Neuronal stem cell (in vitro differentiated cells): Measurements from ENCODE around the gene RASIP1.
"Not testable (repeated sequence)": the region's sequence is repeated elsewhere in the genome, so short reads cannot be mapped to it uniquely, and the experiment has no call there.

ENCODE experiments used
- DNase-seq: peaks from one replicate; pipeline ENCODE4 v3.0.0-alpha.2; 2013; ENCODE audit warnings: low spot score
- H2AFZ ChIP-seq: one replicate; pipeline ENCODE4 v1.6.1; 2013; ENCODE audit warnings: mild to moderate bottlenecking, low read length, inconsistent platforms
- H2AK5ac ChIP-seq: 2 replicates; pipeline ENCODE4 v1.6.1; 2013; ENCODE audit warnings: low read depth, mild to moderate bottlenecking, inconsistent platforms, low read length, moderate library complexity, mixed read lengths
- H2BK120ac ChIP-seq: 2 replicates; pipeline ENCODE4 v1.6.1; 2013; ENCODE audit warnings: low read depth, mild to moderate bottlenecking, inconsistent platforms, low read length, moderate library complexity, mixed read lengths
- H2BK12ac ChIP-seq: one replicate; pipeline ENCODE4 v1.6.1; 2013; ENCODE audit warnings: low read length, inconsistent platforms
- H2BK15ac ChIP-seq: 2 replicates; pipeline ENCODE4 v1.6.1; 2013; ENCODE audit warnings: mild to moderate bottlenecking, low read length, inconsistent platforms, mixed read lengths
- H2BK5ac ChIP-seq: one replicate; pipeline ENCODE4 v1.6.1; 2013; ENCODE audit warnings: inconsistent platforms, mild to moderate bottlenecking, low read length, moderate library complexity
- H3K14ac ChIP-seq: one replicate; pipeline ENCODE4 v1.6.1; 2013; ENCODE audit warnings: low read length, inconsistent platforms
- H3K18ac ChIP-seq: 2 replicates; pipeline ENCODE4 v1.6.1; 2013; ENCODE audit warnings: low read length, inconsistent platforms
- H3K23ac ChIP-seq: 2 replicates; pipeline ENCODE4 v1.6.1; 2013; ENCODE audit warnings: low read depth, mild to moderate bottlenecking, mixed read lengths, low read length, inconsistent platforms; ENCODE audit not compliant: poor library complexity
- H3K27ac ChIP-seq: replicated peaks from 3 replicates; pipeline ENCODE4 v1.5.1; 2013; ENCODE audit warnings: low read length, inconsistent platforms
- H3K27me3 ChIP-seq, 3 experiments: 2 replicates each; pipeline ENCODE4 v1.6.1; 2013; ENCODE audit warnings: low read length in 3 of 3, mild to moderate bottlenecking in 2 of 3, inconsistent platforms in 1 of 3, low read depth in 1 of 3, mixed read lengths in 1 of 3, moderate library complexity in 1 of 3; ENCODE audit not compliant: control insufficient read depth in 3 of 3, insufficient read depth in 3 of 3
- H3K36me3 ChIP-seq, 2 donors: replicated peaks in 1 of 2; 2 replicates each; pipeline ENCODE4 v1.6.1; 2013; ENCODE audit warnings: low read length in 2 of 2; ENCODE audit not compliant: control insufficient read depth in 2 of 2, insufficient read depth in 2 of 2
- H3K4ac ChIP-seq: 2 replicates; pipeline ENCODE4 v1.6.1; 2013; ENCODE audit warnings: inconsistent platforms, mild to moderate bottlenecking, low read length, moderate library complexity
- H3K4me1 ChIP-seq, 2 donors: 1 replicate in 1 of 2; 2 replicates in 1 of 2; pipeline ENCODE4 v1.6.1; 2013; ENCODE audit warnings: low read length in 2 of 2, low read depth in 1 of 2; ENCODE audit not compliant: control insufficient read depth in 2 of 2, insufficient read depth in 1 of 2
- H3K4me2 ChIP-seq: one replicate; pipeline ENCODE4 v1.6.1; 2013; ENCODE audit warnings: mild to moderate bottlenecking, low read length, inconsistent platforms; ENCODE audit not compliant: insufficient read depth, poor library complexity, severe bottlenecking
- H3K4me3 ChIP-seq, 2 donors: 2 replicates each; pipeline ENCODE4 v1.5.1; 2013; ENCODE audit warnings: low read length in 2 of 2, mild to moderate bottlenecking in 2 of 2, inconsistent platforms in 1 of 2, moderate library complexity in 1 of 2
- H3K79me1 ChIP-seq: one replicate; pipeline ENCODE4 v1.6.1; 2013; ENCODE audit warnings: low read depth, mild to moderate bottlenecking, inconsistent platforms, low read length, moderate library complexity
- H3K9ac ChIP-seq: one replicate; pipeline ENCODE4 v1.6.1; 2013; ENCODE audit warnings: mild to moderate bottlenecking, low read depth, low read length, inconsistent platforms; ENCODE audit not compliant: poor library complexity
- H3K9me3 ChIP-seq, 2 donors: replicated peaks in 1 of 2; 2 replicates each; pipeline versions ENCODE3 to v1.6.1; 2013; ENCODE audit warnings: low read length in 2 of 2, mild to moderate bottlenecking in 2 of 2, inconsistent platforms in 1 of 2, low read depth in 1 of 2, mixed read lengths in 1 of 2, moderate library complexity in 1 of 2; ENCODE audit not compliant: control insufficient read depth in 2 of 2, insufficient read depth in 1 of 2
- H4K8ac ChIP-seq: one replicate; pipeline ENCODE4 v1.6.1; 2013; ENCODE audit warnings: low read depth, mild to moderate bottlenecking, inconsistent platforms, low read length, moderate library complexity
- H4K91ac ChIP-seq: one replicate; pipeline ENCODE4 v1.6.1; 2013; ENCODE audit warnings: low read length, low read depth, mild to moderate bottlenecking, inconsistent platforms; ENCODE audit not compliant: poor library complexity
- WGBS, 2 donors: extraction: QIAGEN DNeasy Blood & Tissue Kit; methylation state at CpG; one replicate each; pipeline ENCODE4 v1.1.7; 2013; ENCODE audit warnings: missing lambda C conversion rate in 2 of 2, mixed read lengths in 1 of 2; ENCODE audit not compliant: insufficient read length in 2 of 2, insufficient replicate concordance in 1 of 2; ENCODE audit errors: extremely low coverage in 2 of 2; 5-methylcytosine and 5-hydroxymethylcytosine counted together

Gene RASIP1

DNA sequence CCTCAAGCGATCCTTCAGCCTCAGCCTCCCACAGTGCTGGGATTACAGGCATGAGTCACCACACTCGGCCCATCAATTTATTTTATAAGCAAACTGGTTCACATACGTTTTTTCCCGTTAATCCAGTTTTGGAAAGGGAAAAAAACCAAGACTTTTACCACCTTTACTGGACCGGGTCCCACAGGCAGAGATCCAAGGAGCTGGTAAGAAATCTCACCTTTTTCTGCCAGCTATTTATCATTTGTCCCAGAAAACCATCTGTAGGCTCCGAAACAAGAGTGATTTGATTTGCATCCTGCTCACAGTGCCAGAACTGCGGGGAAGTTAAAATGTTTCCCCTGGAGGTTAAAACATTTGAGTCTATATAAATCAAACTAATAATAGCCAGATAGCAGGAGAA lies 51.0 kb downstream of the RASIP1 start:
- WGBS, 2 donors: no CpG with 5 or more reads among the region's 7 CpGs
- no peak overlapping the region for H3K4me2 ChIP-seq
- H2BK5ac ChIP-seq: no peak overlapping the region
- no peak overlapping the region for H2AFZ ChIP-seq
- H3K18ac ChIP-seq: no peak overlapping the region
- H3K23ac ChIP-seq: no peak overlapping the region
- H2BK15ac ChIP-seq: no peak overlapping the region
- H3K27ac ChIP-seq: no peak overlapping the region
- H2AK5ac ChIP-seq: no peak overlapping the region
- H4K91ac ChIP-seq: no peak overlapping the region
- H3K9me3 ChIP-seq: peaks cover 0 to 3% of the 10 kb centered on the region in 2 donors
- no peak for DNase-seq
- no peaks in the 10 kb centered on the region for H3K79me1 ChIP-seq
- H2BK120ac ChIP-seq: no peak overlapping the region
- H4K8ac ChIP-seq: no peak overlapping the region
- H3K14ac ChIP-seq: no peak overlapping the region
- H2BK12ac ChIP-seq: no peak overlapping the region
- no peaks in the 10 kb centered on the region for H3K27me3 ChIP-seq
- no peak overlapping the region for H3K4ac ChIP-seq
- H3K9ac ChIP-seq: no peak overlapping the region
- H3K4me1 ChIP-seq: peaks cover 0 to 2% of the 10 kb centered on the region in 2 donors
- H3K36me3 ChIP-seq: no peaks in the 10 kb centered on the region
- H3K4me3 ChIP-seq: no peak overlapping the region

- Histone ChIP-seq H2BK120ac (no peak overlapping the region), H3K18ac (no peak overlapping the region), H3K27ac (no peak overlapping the region), H3K4me3 (no peak overlapping the region), H2AFZ (no peak overlapping the region), H3K9me3 (peaks cover 0 to 3% of the 10 kb centered on the region in 2 donors), H3K27me3 (no peaks in the 10 kb centered on the region), H2BK5ac (no peak overlapping the region), H3K9ac (no peak overlapping the region), H3K23ac (no peak overlapping the region), H4K8ac (no peak overlapping the region), H2AK5ac (no peak overlapping the region), H3K79me1 (no peaks in the 10 kb centered on the region), H3K4me1 (peaks cover 0 to 2% of the 10 kb centered on the region in 2 donors), H3K4me2 (no peak overlapping the region), H3K36me3 (no peaks in the 10 kb centered on the region), H4K91ac (no peak overlapping the region), H3K14ac (no peak overlapping the region), H2BK15ac (no peak overlapping the region), H3K4ac (no peak overlapping the region), H2BK12ac (no peak overlapping the region)
- DNase-seq: no peak
- no CpG with 5 or more reads among the region's 3 CpGs for WGBS, 2 donors
Measured at GRCh38 chr19:48687776-48688175, 52.6 kb downstream of the RASIP1 start.

- H2BK5ac ChIP-seq, H3K23ac ChIP-seq: not testable (repeated sequence)
Measured at GRCh38 chr19:48686637-48687036, 53.8 kb downstream of the RASIP1 start.

DNA sequence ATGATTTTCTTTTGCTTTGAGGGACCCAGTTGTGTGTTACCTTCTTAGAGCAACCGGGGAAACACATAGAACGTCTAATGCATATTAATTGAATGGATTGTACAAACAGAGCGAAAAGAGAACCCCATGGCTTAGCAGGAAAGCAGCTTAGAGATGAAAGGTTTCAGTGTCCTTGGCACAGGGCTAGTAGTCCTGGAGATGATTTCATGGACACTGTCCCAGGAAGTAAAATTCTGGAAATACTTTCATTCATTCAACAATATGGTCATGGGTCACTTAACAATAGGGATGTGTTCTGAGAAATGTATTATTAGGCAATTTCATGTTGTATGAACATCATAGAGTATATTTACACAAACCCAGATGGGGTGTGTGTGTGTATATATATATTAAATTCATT lies 54.3 kb downstream of the RASIP1 start:
- H4K91ac ChIP-seq: no peak overlapping the region
- H3K4me1 ChIP-seq: peaks cover 0 to 2% of the 10 kb centered on the region in 2 donors
- no peak overlapping the region for H3K9ac ChIP-seq
- no CpG with 5 or more reads among the region's 3 CpGs for WGBS, 2 donors
- no peaks in the 10 kb centered on the region for H3K36me3 ChIP-seq
- no peak overlapping the region for H3K14ac ChIP-seq
- H3K18ac ChIP-seq: no peak overlapping the region
- H3K9me3 ChIP-seq: peaks cover 0 to 3% of the 10 kb centered on the region in 2 donors
- no peak overlapping the region for H2AK5ac ChIP-seq
- no peak overlapping the region for H3K23ac ChIP-seq
- no peaks in the 10 kb centered on the region for H3K27me3 ChIP-seq
- H3K79me1 ChIP-seq: no peaks in the 10 kb centered on the region
- H2AFZ ChIP-seq: no peak overlapping the region
- no peak overlapping the region for H2BK12ac ChIP-seq
- H2BK15ac ChIP-seq: no peak overlapping the region
- H2BK120ac ChIP-seq: no peak overlapping the region
- no peak for DNase-seq
- H3K4me3 ChIP-seq: no peak overlapping the region
- no peak overlapping the region for H3K4ac ChIP-seq
- no peak overlapping the region for H3K4me2 ChIP-seq
- no peak overlapping the region for H4K8ac ChIP-seq
- H3K27ac ChIP-seq: no peak overlapping the region
- H2BK5ac ChIP-seq: no peak overlapping the region

More at GRCh38 chr19:48686637-48687036, 53.8 kb downstream of the RASIP1 start:
- not testable (repeated sequence) for H3K4me3 ChIP-seq, H3K9ac ChIP-seq, H3K9me3 ChIP-seq, H3K4me2 ChIP-seq, H2BK12ac ChIP-seq, H3K18ac ChIP-seq, H2AK5ac ChIP-seq, H3K27me3 ChIP-seq, H4K8ac ChIP-seq, H3K79me1 ChIP-seq, H3K14ac ChIP-seq, H2BK120ac ChIP-seq, H3K4ac ChIP-seq, DNase-seq, H2AFZ ChIP-seq, H3K4me1 ChIP-seq, H4K91ac ChIP-seq, H3K27ac ChIP-seq, H3K36me3 ChIP-seq, H2BK15ac ChIP-seq
- WGBS, 2 donors: no CpG with 5 or more reads among the region's 7 CpGs
